CD4-positive, CD25-positive, alpha-beta regulatory T cell (primary cell): Measurements from ENCODE around the gene ELK3. TPM values are rescaled to one million over a fixed set of nuclear protein-coding genes. Genes with fewer than 3 reads are reported as not detected.
"Not testable (repeated sequence)": the region's sequence is repeated elsewhere in the genome, so short reads cannot be mapped to it uniquely, and the experiment has no call there.

Source experiments
- ATAC-seq, 2 donors: fragments of 150-1000 bp; cut with Tn5 transposase; one replicate each; pipeline ENCODE4 v1.10.0; 2021; ENCODE audit warnings: low read depth in 2 of 2, moderate number of reproducible peaks in 2 of 2, moderate library complexity in 1 of 2
- DNase-seq, 3 donors: peaks; one replicate each; pipeline versions ENCODE4 v3.0.0 to v3.0.0-alpha.2; 2012 to 2022; ENCODE audit warnings: mixed read lengths in 1 of 3
- H3K27ac ChIP-seq: one replicate; pipeline ENCODE4 v1.7.0; 2013; ENCODE audit warnings: mild to moderate bottlenecking, low read length; ENCODE audit not compliant: insufficient read depth, poor library complexity, severe bottlenecking
- H3K27me3 ChIP-seq: one replicate; pipeline ENCODE4 v1.7.0; 2013; ENCODE audit warnings: low read length; ENCODE audit not compliant: control insufficient read depth, insufficient read depth
- H3K36me3 ChIP-seq: one replicate; pipeline ENCODE4 v1.7.0; 2013; ENCODE audit warnings: mild to moderate bottlenecking, low read length, moderate library complexity; ENCODE audit not compliant: control insufficient read depth, insufficient read depth
- H3K4me1 ChIP-seq: 2 replicates; pipeline ENCODE4 v1.7.0; 2013; ENCODE audit warnings: mild to moderate bottlenecking, low read length; ENCODE audit not compliant: insufficient read depth, control insufficient read depth, poor library complexity, severe bottlenecking
- H3K4me3 ChIP-seq: one replicate; pipeline ENCODE4 v1.7.0; 2013; ENCODE audit warnings: low read depth, mild to moderate bottlenecking, low read length, moderate library complexity
- H3K9me3 ChIP-seq, 2 experiments: 1 replicate in 1 of 2; 2 replicates in 1 of 2; pipeline ENCODE4 v1.7.0; 2013; ENCODE audit warnings: low read length in 2 of 2, mild to moderate bottlenecking in 1 of 2, moderate library complexity in 1 of 2; ENCODE audit not compliant: control insufficient read depth in 2 of 2
- H3K27ac Mint-ChIP-seq, 3 donors: one replicate each; pipeline ENCODE4 v1.8.0; 2020 to 2022; ENCODE audit warnings: mild to moderate bottlenecking in 3 of 3, mixed read lengths in 3 of 3, moderate library complexity in 2 of 3
- H3K27me3 Mint-ChIP-seq: one replicate; pipeline ENCODE4 v1.8.0; 2022; ENCODE audit warnings: mild to moderate bottlenecking, mixed read lengths
- H3K36me3 Mint-ChIP-seq: one replicate; pipeline ENCODE4 v1.8.0; 2020; ENCODE audit warnings: mixed read lengths
- H3K4me1 Mint-ChIP-seq, 4 donors: one replicate each; pipeline ENCODE4 v1.8.0; 2020 to 2022; ENCODE audit warnings: mixed read lengths in 4 of 4, mild to moderate bottlenecking in 1 of 4
- H3K4me3 Mint-ChIP-seq, 4 donors: one replicate each; pipeline ENCODE4 v1.8.0; 2020 to 2022; ENCODE audit warnings: mild to moderate bottlenecking in 4 of 4, mixed read lengths in 4 of 4, moderate library complexity in 3 of 4
- H3K9me3 Mint-ChIP-seq, 7 donors: one replicate each; pipeline ENCODE4 v1.8.0; 2020 to 2022; ENCODE audit warnings: mixed read lengths in 7 of 7, mild to moderate bottlenecking in 3 of 7, moderate library complexity in 2 of 7
- polyA plus RNA-seq, 4 donors: library from polyadenylated mRNA; unstranded; fragments of 300-500 nt; fragmentation: Illumina TruSeq; gene quantifications; one replicate each; pipeline ENCODE4 v1.2.3, GENCODE V29; 2021
- total RNA-seq: library from RNA; stranded (reverse); gene quantifications from one replicate; pipeline ENCODE4 v1.2.3, GENCODE V29; 2022

The ELK3 gene
- total and polyA plus RNA-seq, 5 donors from 2014 or later, result 33.4 to 84.7 (median 39.3) TPM

- Histone ChIP-seq H3K4me3 (no peak overlapping the region), H3K4me1 (peaks cover 10% of the 10 kb centered on the region), H3K27ac (no peak overlapping the region), H3K36me3 (peaks cover 19% of the 10 kb centered on the region), H3K27me3 (no peaks in the 10 kb centered on the region), H3K9me3 (no peaks in the 10 kb centered on the region)
- ATAC-seq, result no peak
- DNase-seq, result no peak
- Mint-ChIP-seq H3K27me3 (no peaks in the 10 kb centered on the region), H3K36me3 (peaks cover 15% of the 10 kb centered on the region), H3K27ac (no peak overlapping the region), H3K4me3 (peak overlapping the region in 1 of 4 donors; percentile 19), H3K9me3 (no peaks in the 10 kb centered on the region), H3K4me1 (peaks cover 17 to 36% (median 28%) of the 10 kb centered on the region in 4 donors)
These were observed 115.9 kb downstream of the ELK3 start for GRCh38 chr12:96310067-96310466.

- Histone ChIP-seq H3K27ac (no peak overlapping the region), H3K4me1 (peaks cover 11% of the 10 kb centered on the region), H3K4me3 (no peak overlapping the region), H3K36me3 (peaks cover 19% of the 10 kb centered on the region), H3K27me3 (no peaks in the 10 kb centered on the region), H3K9me3 (no peaks in the 10 kb centered on the region)
- no peak for ATAC-seq
- no peaks in the 10 kb centered on the region for H3K27me3 Mint-ChIP-seq
- no peak overlapping the region for H3K4me3 Mint-ChIP-seq
- H3K4me1 Mint-ChIP-seq, result peaks cover 21 to 41% (median 28%) of the 10 kb centered on the region in 4 donors
- H3K9me3 Mint-ChIP-seq, result no peaks in the 10 kb centered on the region
- H3K36me3 Mint-ChIP-seq, result peaks cover 12% of the 10 kb centered on the region
- DNase-seq, result no peak
- H3K27ac Mint-ChIP-seq, result no peak overlapping the region
These were observed 117.0 kb downstream of the ELK3 start for GRCh38 chr12:96311191-96311590.

DNA sequence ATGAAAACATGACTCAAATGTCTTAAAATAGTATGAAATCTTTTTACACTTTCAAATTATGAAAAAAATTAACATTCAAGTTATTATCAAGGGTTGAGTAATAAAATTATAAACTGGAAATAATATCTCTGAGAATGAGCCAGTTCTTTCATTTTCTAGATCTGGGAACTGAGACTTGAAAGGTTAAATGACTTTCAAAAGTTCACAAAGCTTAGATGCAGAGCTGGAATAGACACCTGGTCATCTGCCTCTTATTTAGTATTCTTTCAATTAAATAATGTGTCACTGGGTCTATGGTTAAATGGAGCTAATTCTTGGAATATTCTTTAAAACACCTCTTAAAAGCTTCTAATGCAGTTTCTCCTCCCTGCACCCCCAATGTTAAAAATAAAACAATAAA is 119.4 kb downstream of the ELK3 start:
- no peak overlapping the region for H3K27ac Mint-ChIP-seq
- Histone ChIP-seq H3K27me3 (no peaks in the 10 kb centered on the region), H3K4me3 (no peak overlapping the region), H3K36me3 (peaks cover 19% of the 10 kb centered on the region), H3K9me3 (no peaks in the 10 kb centered on the region), H3K27ac (peak overlapping the region; percentile 43), H3K4me1 (peaks cover 11% of the 10 kb centered on the region)
- DNase-seq (no peak), ATAC-seq (no peak)
- no peak overlapping the region for H3K4me3 Mint-ChIP-seq
- peaks cover 18 to 30% (median 23%) of the 10 kb centered on the region in 4 donors for H3K4me1 Mint-ChIP-seq
- peaks cover 12% of the 10 kb centered on the region for H3K36me3 Mint-ChIP-seq
- H3K9me3 Mint-ChIP-seq, result peaks cover 0 to 1% (median 0%) of the 10 kb centered on the region in 7 donors
- no peaks in the 10 kb centered on the region for H3K27me3 Mint-ChIP-seq

- ATAC-seq (no peak), DNase-seq (no peak)
- H3K9me3 ChIP-seq, result no peaks in the 10 kb centered on the region
- H3K27me3 ChIP-seq, result no peaks in the 10 kb centered on the region
- H3K36me3 ChIP-seq, result peaks cover 14% of the 10 kb centered on the region
- H3K4me3 ChIP-seq, result peak overlapping the region; percentile 24
- peak overlapping the region; percentile 47 for H3K27ac ChIP-seq
- peak overlapping the region in 2 of 3 donors; percentile 43 to 72 for H3K27ac Mint-ChIP-seq
- peak overlapping the region in 2 of 4 donors; percentile 7 to 91 for H3K4me3 Mint-ChIP-seq
- peaks cover 11% of the 10 kb centered on the region for H3K4me1 ChIP-seq
- peaks cover 8% of the 10 kb centered on the region for H3K36me3 Mint-ChIP-seq
- no peaks in the 10 kb centered on the region for H3K27me3 Mint-ChIP-seq
- H3K4me1 Mint-ChIP-seq, result peaks cover 7 to 26% (median 16%) of the 10 kb centered on the region in 4 donors
- H3K9me3 Mint-ChIP-seq, result peaks cover 0 to 1% (median 0%) of the 10 kb centered on the region in 7 donors
These were observed 120.5 kb downstream of the ELK3 start for GRCh38 chr12:96314723-96315122.

GRCh38 chr12:96315741-96316481 is 121.7 kb downstream of the ELK3 start:
- Histone ChIP-seq H3K4me3 (peak overlapping the region; percentile 39), H3K27ac (peak overlapping the region; percentile 58), H3K4me1 (peaks cover 11% of the 10 kb centered on the region)
- H3K27me3 ChIP-seq, H3K9me3 ChIP-seq, H3K36me3 Mint-ChIP-seq, H3K9me3 Mint-ChIP-seq, H3K36me3 ChIP-seq, H3K27me3 Mint-ChIP-seq: not testable (repeated sequence)
- ATAC-seq, result peak in 1 of 2 donors; percentile 34
- peak overlapping the region; percentile 90 to 95 (median 92) for H3K4me3 Mint-ChIP-seq
- DNase-seq, result peak; percentile 13 to 48 (median 42)
- H3K4me1 Mint-ChIP-seq, result peaks cover 7 to 24% (median 14%) of the 10 kb centered on the region in 4 donors
- H3K27ac Mint-ChIP-seq, result peak overlapping the region; percentile 81 to 97 (median 95)

- Histone ChIP-seq H3K4me1 (peaks cover 11% of the 10 kb centered on the region), H3K36me3 (peaks cover 13% of the 10 kb centered on the region)
- not testable (repeated sequence) for H3K36me3 Mint-ChIP-seq, H3K9me3 ChIP-seq, H3K4me3 ChIP-seq, H3K27me3 ChIP-seq, H3K27me3 Mint-ChIP-seq, H3K27ac ChIP-seq, ATAC-seq, H3K4me3 Mint-ChIP-seq, H3K27ac Mint-ChIP-seq, H3K9me3 Mint-ChIP-seq, DNase-seq
- peaks cover 5 to 31% (median 18%) of the 10 kb centered on the region in 4 donors for H3K4me1 Mint-ChIP-seq
These were observed 123.6 kb downstream of the ELK3 start for GRCh38 chr12:96317801-96318200.

Other genes starting within 250 kb of the ELK3 start
- gene HAL, start 198.0 kb upstream of the ELK3 start, total RNA-seq, result 0.57 TPM
- not detected for gene HAL, start 198.0 kb upstream of the ELK3 start, polyA plus RNA-seq
- gene LTA4H, start 158.8 kb upstream of the ELK3 start, total RNA-seq, result 38.1 TPM
- 10 to 100 TPM; 63.0 to 79.1 (median 71.3) TPM for gene LTA4H, start 158.8 kb upstream of the ELK3 start, polyA plus RNA-seq
- gene CDK17, start 206.1 kb downstream of the ELK3 start, total RNA-seq, result 120 TPM
- gene CDK17, start 206.1 kb downstream of the ELK3 start, polyA plus RNA-seq, result 10 to 100 TPM; 21.6 to 33.5 (median 24.6) TPM